Astrocyte of the spinal cord (primary cell): Measurements from ENCODE around the gene SUCO.
A peak's percentile ranks its signal among the peaks of the same experiment; 100 is the strongest.

Source experiments
- DNase-seq: peaks from one replicate; pipeline ENCODE4 v3.0.0; 2011; ENCODE audit warnings: low read depth, low spot score
- H3K4me3 ChIP-seq: 2 replicates; pipeline ENCODE4 v1.5.1; 2011; ENCODE audit warnings: low read depth, mild to moderate bottlenecking, low read length, moderate library complexity
- in situ Hi-C: cut with HindIII; loops from 2 replicates; pipeline ENCODE4 v1.10.0; 2017; ENCODE audit warnings: low sequenced_read_pairs
- TF ChIP-seq, protein P1 (sequence below): IDR thresholded peaks from 2 replicates; pipeline ENCODE4 v1.5.1; 2012; ENCODE audit warnings: low read depth, mild to moderate bottlenecking, low read length, inconsistent platforms

Gene SUCO

DNA sequence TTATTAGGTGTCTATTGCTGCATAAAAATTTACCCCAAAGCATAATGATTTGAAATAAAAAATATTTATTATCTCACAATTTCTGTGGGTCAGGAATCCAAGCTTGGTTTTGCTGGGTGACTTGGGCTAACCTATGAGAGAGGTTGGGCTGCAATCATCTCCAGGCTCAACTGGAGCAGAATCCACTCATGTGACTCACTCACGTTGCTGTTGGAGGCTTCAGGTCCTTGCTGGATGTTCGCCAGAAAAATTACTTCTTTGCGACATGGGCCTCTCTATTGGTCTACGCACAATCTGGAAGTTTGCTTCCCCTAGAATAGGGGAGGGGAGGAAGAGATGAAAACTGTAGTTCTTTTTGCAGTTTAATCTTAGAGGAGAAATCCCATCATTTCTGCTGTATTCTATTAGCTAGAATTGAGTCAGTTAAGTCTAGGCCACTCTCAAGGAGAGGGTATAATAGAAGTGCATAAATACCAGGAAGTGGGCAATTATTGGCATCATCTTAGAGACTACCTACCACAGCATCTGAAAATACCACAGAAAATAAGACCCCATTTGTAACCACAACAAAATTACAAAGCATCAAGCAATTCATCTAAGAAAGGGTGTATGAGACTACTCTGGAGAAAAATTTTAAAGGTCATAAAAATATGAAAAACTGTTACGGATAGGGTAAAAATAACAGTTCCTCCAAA, 120.2 kb downstream of the SUCO start:
- H3K4me3 ChIP-seq, result no peak overlapping the region
- DNase-seq, result peak; percentile 36
- in situ Hi-C loops, result no loop called here
- TF ChIP-seq, protein P1, sequence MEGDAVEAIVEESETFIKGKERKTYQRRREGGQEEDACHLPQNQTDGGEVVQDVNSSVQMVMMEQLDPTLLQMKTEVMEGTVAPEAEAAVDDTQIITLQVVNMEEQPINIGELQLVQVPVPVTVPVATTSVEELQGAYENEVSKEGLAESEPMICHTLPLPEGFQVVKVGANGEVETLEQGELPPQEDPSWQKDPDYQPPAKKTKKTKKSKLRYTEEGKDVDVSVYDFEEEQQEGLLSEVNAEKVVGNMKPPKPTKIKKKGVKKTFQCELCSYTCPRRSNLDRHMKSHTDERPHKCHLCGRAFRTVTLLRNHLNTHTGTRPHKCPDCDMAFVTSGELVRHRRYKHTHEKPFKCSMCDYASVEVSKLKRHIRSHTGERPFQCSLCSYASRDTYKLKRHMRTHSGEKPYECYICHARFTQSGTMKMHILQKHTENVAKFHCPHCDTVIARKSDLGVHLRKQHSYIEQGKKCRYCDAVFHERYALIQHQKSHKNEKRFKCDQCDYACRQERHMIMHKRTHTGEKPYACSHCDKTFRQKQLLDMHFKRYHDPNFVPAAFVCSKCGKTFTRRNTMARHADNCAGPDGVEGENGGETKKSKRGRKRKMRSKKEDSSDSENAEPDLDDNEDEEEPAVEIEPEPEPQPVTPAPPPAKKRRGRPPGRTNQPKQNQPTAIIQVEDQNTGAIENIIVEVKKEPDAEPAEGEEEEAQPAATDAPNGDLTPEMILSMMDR, result no peak

DNA sequence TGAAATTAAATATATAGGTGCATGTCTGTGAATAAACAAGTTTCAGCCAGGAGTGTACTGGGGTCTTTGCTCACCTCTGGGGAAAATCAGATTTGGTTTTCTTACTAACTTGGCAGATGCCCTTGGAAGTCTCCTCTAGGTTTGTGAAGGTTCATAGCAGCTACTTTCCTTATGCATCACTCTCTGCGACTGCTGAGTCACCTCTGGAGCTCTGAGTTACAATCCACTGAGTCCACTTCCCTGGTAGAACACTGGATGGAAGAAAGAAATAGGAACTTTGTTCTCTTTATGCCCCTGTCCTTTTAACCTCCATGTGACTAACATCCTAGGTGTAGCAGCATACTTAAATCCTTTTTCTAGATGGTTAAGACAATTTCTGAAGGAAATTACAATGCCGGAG, 121.6 kb downstream of the SUCO start:
- DNase-seq, result peak; percentile 78
- in situ Hi-C loops, result no loop called here
- no peak overlapping the region for H3K4me3 ChIP-seq
- TF ChIP-seq, protein P1, result no peak

- TF ChIP-seq, protein P1, result no peak
Measured at GRCh38 chr1:172656576-172656975, 123.6 kb downstream of the SUCO start.

GRCh38 chr1:172657586-172657985, 124.6 kb downstream of the SUCO start:
- in situ Hi-C loops, result no loop called here
- no peak overlapping the region for H3K4me3 ChIP-seq
- TF ChIP-seq, protein P1, result no peak
- no peak for DNase-seq

More at GRCh38 chr1:172656576-172656975, 123.6 kb downstream of the SUCO start:
- in situ Hi-C loops, result no loop called here
- H3K4me3 ChIP-seq, result no peak overlapping the region
- DNase-seq, result no peak

DNA sequence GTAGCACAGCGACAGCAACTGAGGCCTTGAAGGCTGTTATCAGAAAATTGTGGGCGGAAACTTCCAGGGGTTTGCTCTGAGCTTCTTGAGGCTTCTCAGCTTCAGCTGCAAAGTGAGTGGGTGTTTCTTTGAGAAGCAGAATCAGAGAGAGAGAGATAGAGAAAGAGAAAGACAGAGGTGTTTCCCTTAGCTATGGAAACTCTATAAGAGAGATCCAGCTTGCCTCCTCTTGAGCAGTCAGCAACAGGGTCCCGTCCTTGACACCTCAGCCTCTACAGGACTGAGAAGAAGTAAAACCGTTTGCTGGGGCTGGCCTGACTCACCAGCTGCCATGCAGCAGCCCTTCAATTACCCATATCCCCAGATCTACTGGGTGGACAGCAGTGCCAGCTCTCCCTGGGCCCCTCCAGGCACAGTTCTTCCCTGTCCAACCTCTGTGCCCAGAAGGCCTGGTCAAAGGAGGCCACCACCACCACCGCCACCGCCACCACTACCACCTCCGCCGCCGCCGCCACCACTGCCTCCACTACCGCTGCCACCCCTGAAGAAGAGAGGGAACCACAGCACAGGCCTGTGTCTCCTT, 126.0 kb downstream of the SUCO start, which contains the start of gene FASLG:
FASLG (plus strand) TSS at position 233 of the 583 bp plus-strand sequence; CDS start at position 332, 99 bp downstream.
- H3K4me3 ChIP-seq, result no peak within 1 kb of the TSS
- DNase-seq, result no peak

GRCh38 chr1:172661107-172661506, 128.2 kb downstream of the SUCO start:
- H3K4me3 ChIP-seq, result no peak overlapping the region
- no peak for DNase-seq
- in situ Hi-C loops, result no loop called here
- TF ChIP-seq, protein P1, result no peak

More for the DNA sequence above, 126.0 kb downstream of the SUCO start, which contains the start of gene FASLG:
- in situ Hi-C loops, result no loop called here
- TF ChIP-seq, protein P1, result no peak
